ENCODE results near the gene PINLYP.

- no peak for TF ChIP-seq POLR2AphosphoS5 (IDR thresholded peaks at IDR 0.05)
- no peak for TF ChIP-seq CTCF (IDR thresholded peaks at IDR 0.05)
- no peak for TF ChIP-seq POLR2A (IDR thresholded peaks at IDR 0.05)
Measured at GRCh38 chr19:43611788-43612187, 36.2 kb downstream of the PINLYP start, which contains the start of gene SRRM5.

Measured in transverse colon (tissue), 4 donors.